NCI-H526 (cell line): ENCODE results near the gene CRISPLD2.
"Not testable (repeated sequence)": the region's sequence is repeated elsewhere in the genome, so short reads cannot be mapped to it uniquely, and the experiment has no call there.

Source experiments
- DNase-seq, 2 experiments: peaks; one replicate each; lab custom pipeline; 2025; lab: John Stamatoyannopoulos, UW

CRISPLD2 gene

GRCh38 chr16:84840687-84841627 lies 21.2 kb downstream of the CRISPLD2 start:
- DNase-seq, result no peak

GRCh38 chr16:84841787-84842300 lies 22.1 kb downstream of the CRISPLD2 start:
- peak; percentile 63 to 84 for DNase-seq

GRCh38 chr16:84842516-84843148 lies 22.8 kb downstream of the CRISPLD2 start:
- no peak for DNase-seq

- no peak for DNase-seq
Observed at GRCh38 chr16:84843149-84844048, 23.6 kb downstream of the CRISPLD2 start.

DNA sequence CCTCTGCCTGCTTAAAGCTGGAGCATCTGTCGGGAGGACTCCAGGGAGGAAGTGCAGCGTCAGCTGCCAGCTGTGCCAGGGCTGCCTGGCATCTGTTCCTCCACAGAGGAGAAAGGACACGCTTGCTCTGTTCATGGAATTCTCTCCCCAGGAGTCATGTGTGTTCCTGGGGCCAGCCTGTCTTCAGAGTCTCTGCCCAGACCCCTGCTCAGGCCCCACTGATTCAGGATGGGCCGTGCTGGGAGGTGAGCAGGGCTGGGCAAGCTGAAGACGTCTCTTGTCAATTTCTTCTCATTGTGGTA lies 24.2 kb downstream of the CRISPLD2 start:
- no peak for DNase-seq

DNA sequence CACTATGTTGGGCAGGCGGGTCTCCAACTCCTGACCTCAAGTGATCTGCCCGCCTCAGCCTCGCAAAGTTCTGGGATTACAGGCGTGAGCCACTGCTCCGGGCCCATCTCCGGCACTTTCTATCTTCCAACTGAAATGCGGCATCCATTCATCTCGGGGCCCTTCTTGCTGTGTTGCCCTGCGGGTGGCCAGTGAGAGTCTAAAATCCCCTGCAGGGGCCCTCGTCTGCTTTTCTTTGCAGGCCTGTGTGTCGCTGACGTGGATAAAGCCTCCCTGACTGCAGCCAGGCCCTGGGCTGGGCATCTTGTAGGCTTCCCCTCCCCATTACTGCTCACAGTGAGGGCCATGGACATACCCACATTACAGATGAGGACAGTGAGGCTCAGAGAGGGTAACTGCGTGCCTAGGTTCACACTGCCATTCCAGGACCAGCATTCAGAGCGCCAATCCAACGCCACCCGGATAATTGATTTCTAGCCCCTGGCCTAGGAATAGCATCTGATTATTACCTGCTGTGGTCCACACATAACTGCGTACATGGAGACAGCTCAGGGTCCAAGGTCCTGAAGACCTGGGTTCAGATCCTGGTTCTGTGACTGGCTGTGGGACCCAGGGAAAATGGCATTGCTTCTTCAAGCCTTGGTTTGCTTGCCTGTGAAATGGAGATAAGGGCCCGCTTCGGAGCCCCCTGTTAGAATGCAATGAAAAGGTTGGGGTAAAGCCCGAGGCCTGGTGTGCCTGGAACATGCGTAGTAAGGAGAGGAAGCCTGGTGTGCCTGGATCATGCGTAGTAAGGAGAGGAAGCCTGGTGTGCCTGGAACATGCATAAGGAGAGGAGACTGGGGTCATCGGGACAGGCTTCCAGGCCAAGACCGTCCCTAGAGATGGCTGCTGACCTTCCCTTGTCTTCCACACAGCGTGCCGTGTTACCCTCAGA lies 25.0 kb downstream of the CRISPLD2 start:
- no peak for DNase-seq

- no peak for DNase-seq
Observed at GRCh38 chr16:84845496-84846002, 25.8 kb downstream of the CRISPLD2 start.

DNA sequence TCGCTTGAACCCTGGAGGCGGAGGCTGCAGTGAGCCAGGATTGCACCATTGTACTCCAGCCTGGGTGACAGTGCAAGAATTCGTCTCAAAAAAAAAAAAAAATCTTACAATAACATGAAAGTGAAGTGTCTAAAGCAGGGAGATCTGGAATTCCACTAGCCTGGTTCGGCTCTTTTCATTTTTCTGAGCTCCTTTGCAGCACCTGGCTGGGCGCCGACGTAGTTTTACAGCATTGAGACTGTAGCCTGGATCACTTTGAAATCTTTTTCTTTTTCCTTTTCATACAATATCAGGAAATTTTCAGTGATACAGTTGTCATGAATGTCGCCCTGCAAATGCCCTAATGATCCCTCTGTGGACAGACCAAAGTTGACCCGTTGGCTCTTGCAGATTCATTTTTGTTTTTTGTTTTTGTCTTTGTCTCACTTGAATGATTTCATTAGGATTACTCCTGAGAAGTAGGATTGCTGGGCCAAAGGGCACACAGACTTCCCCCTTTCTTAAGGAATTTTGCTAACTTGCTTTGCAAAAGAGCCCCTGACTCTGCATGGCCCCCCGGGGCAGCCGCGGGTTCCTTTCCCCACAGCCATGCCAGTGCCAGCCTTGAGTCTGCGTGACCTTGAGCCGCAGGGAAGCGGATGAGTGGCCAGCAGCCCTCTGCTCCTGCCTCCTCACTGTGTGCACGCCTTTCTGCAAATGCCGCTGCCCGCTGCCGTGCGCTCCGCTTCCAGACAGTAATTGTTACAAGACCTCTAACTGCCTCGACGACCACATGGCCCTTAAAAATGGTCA lies 28.0 kb downstream of the CRISPLD2 start:
- DNase-seq, result no peak

DNA sequence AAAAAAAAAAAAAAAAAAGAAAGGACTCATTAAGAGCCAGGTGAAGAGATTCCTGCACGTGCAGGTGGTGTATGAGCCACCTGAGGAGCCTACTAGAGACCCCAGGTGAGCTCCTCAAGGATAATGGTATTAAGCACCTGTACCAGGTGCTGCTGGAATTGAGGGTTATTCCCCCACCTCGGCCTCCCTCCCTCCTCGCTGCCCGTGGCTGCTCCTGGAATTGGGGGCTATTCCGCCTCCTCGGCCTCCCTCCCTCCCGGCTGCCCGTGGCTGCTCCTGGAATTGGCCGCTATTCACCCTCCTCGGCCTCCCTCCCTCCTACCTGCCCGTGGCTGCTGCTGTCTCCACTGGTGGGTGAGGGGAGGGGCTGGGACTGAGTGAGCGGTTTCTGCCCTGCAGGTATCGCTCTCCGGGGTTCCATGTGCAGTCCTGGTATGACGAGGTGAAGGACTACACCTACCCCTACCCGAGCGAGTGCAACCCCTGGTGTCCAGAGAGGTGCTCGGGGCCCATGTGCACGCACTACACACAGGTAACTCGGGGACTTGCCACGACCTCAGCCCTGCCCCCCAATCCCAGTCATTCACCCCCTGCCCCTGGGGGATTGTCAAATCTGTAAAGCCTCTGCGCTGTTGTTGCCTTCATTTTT lies 29.3 kb downstream of the CRISPLD2 start:
- DNase-seq, result no peak

GRCh38 chr16:84849751-84850150 lies 30.0 kb downstream of the CRISPLD2 start:
- no peak for DNase-seq

GRCh38 chr16:84850714-84851113 lies 30.9 kb downstream of the CRISPLD2 start:
- no peak for DNase-seq

GRCh38 chr16:84851192-84852127 lies 31.7 kb downstream of the CRISPLD2 start:
- DNase-seq, result no peak

DNA sequence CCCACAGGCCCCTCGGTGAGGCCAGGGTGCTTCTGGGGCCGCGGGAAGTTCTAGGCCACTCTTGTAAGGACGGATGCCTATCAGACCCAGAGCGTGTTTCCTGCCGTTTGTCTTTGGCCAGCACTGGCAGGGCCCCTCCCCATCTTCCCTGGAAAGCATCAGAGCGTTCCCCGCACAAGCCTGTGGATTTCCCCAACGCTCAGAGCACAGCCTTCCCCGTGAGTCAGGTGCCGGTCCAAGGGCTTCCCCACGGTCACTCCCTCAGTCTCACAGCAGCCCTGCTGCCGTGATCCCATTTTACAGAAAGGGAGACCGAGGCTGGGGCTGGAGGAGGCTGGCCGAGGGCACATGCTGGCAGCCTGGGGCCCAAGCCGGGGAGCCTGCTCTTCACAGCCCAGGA lies 33.7 kb downstream of the CRISPLD2 start:
- DNase-seq, result no peak

DNA sequence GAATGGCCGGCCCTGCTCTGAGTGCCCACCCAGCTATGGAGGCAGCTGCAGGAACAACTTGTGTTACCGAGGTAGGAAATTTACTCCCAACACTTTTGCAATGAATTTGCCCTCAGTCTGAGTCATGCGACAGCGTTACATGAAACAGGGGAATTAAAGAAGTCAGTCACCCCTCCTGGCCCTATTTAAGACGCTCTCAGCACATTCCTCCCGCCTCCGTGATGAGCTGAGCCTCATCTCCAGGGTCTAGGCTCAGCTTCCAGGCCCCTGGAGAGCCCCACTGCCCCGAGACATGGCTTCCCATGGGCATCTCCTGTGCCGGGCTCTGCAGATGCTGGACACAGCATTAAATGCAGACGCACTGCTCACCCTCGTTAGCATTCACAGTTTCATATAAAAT lies 35.0 kb downstream of the CRISPLD2 start:
- DNase-seq, result no peak

GRCh38 chr16:84855435-84856202 lies 35.8 kb downstream of the CRISPLD2 start:
- not testable (repeated sequence) for DNase-seq

GRCh38 chr16:84856203-84856581 lies 36.4 kb downstream of the CRISPLD2 start:
- not testable (repeated sequence) for DNase-seq

GRCh38 chr16:84856811-84857210 lies 37.0 kb downstream of the CRISPLD2 start:
- not testable (repeated sequence) for DNase-seq

GRCh38 chr16:84859681-84860080 lies 39.9 kb downstream of the CRISPLD2 start:
- no peak for DNase-seq
